IPS-NIHi11 (cell line): ENCODE data around the gene TDRD3.
A peak's percentile ranks its signal among the peaks of the same experiment; 100 is the strongest.

ENCODE experiments used
- DNase-seq: peaks from one replicate; pipeline ENCODE4 v3.0.0; 2012; ENCODE audit warnings: mixed read lengths, low spot score

The TDRD3 gene

DNA sequence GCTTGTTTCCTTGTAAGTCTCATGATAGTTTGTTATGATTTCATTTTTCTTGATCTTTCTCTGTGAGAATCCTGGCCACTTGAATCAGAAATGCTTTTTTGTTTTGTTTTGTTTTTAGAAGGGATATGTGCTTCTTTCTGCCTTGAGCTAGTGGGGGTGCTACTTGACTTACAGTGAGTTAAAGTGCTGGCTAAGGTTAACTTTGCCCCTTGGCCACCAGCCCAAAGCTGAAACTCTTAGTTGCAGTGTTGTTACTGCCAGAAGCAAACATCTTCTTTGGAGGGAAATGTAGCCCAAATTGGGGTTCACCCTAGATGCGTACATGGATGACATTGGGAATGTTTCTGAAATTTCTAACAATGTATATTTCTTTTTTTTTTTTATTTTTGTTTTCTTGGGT, 57.4 kb downstream of the TDRD3 start:
- DNase-seq, result no peak

DNA sequence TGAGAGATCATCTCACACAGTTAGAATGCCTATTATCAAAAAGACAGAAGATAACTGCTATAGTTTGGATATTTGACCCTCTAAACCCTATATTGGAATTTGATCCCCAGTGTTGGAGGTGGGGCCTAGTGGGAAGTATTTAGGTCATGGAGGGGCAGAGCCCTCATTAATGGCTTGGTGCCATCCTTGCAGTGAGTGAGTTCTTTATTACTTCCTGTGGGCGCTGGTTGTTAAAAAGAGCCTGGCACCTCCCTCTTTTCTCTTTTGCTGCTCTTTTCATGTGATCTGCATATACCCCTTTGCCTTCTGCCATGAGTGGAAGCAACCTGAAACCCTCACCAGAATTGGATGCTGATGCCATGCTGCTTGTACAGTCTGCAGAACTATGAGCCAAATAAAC, 66.8 kb downstream of the TDRD3 start:
- no peak for DNase-seq

DNA sequence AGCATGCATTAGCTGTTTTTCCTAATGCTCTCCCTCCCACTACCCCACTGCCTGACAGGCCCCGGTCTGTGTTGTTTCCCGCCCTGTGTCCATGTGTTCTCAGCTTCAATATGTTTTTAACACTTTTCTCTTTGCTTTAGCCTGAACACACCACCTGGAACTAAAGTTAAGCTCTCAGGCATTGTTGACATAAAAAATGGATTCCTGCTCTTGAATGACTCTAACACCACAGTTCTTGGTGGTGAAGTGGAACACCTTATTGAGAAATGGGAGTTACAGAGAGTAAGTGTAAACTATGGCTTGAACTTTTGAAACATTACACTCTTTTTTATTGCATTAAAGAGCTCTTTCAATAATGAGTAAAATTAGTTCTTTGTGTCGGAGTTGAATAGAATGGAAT, 70.1 kb downstream of the TDRD3 start:
- no peak for DNase-seq

DNA sequence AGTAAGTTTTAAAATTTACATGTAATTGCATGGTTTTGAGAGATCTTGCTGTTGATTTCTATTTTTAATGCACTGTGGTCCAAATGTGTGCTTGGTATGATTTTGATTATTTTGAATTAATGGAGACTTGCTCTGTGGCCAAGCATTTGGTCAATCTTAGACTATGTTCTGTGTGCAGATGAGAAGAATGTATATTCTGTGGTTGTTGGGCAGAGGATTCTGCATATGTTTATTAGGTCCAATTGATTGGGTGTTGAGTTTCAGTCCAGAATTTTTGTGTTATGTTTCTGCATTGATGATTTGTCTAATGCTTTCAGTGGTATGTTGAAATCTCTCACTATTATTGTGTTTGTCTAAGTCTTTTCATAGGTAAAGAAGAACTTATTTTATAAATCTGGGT, 82.3 kb downstream of the TDRD3 start:
- no peak for DNase-seq

DNA sequence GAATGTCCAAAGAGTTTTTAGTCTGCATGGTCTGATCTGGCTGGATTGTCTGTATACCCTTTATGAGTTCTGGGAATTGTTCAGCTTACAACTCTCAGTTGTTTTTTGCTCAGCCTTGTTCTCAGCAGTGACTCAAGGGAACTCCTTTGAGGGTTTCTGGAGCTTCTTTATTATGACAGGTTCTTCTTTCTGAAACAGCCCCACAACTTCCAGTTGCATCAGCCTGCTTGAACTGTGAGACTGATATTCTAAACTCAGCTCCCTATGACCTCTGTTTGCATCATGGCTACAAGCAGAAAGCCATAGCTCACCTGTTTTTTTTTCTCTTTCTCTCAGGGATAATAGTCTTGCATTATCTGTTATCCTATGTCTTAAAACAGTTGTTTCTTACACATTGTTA, 85.0 kb downstream of the TDRD3 start:
- no peak for DNase-seq

- DNase-seq, result no peak
Measured at GRCh38 chr13:60484865-60485264, 87.8 kb downstream of the TDRD3 start.

DNA sequence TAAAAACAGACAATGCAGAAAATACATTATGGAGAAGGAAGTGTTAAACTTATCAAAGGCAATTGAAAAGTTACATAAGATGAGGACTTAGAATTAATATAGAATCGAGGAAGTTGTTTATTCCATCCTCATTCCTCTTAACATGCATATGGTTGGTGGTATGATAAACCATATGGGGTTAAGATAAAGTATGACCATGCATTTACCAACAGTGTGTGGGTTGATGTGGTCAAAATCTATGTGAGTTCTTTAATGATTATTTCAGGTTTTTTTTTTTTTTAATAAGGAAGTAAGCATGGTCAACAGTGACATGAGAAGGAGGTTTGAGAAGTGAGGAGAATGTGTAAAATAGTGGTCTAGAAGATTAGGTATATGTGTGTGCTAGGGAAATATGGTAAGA, 94.5 kb downstream of the TDRD3 start:
- DNase-seq, result no peak

GRCh38 chr13:60492187-60492586, 95.2 kb downstream of the TDRD3 start:
- DNase-seq, result no peak

DNA sequence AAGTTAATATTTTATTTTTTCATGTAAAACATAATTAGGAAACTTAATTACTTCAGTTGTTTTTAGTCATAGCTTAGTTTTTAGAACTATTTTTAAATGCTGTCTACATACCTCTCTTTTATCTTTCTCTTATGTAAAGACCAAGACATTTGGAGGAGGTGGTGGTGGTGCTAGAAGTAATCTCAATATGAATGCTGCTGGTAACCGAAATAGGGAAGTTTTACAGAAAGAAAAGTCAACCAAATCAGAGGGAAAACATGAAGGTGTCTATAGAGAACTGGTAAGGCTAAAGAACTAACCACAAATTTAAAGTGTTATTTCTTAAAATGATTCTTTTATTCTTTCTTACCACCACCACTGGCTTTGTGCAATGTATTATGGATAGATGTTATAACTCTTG, 97.3 kb downstream of the TDRD3 start:
- no peak for DNase-seq

DNA sequence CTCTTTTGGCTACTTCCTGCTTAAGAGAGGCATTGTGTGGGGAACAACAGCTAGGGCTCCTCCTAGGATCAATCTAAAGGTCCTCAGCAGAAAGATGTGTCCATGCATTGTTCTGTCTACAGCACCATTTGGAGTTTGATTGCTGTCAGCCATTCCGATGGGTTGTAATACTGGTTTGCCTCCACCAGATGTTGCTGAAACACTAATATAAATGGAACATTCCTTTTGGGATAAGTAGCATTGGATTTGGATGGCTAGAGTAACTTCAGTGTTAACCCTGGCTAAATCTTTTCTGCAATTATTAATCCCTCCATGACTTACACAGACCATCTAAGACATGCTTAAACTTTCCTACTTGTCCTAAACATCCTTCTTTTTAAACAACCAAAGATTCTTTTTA, 104.2 kb downstream of the TDRD3 start:
- no peak for DNase-seq

DNA sequence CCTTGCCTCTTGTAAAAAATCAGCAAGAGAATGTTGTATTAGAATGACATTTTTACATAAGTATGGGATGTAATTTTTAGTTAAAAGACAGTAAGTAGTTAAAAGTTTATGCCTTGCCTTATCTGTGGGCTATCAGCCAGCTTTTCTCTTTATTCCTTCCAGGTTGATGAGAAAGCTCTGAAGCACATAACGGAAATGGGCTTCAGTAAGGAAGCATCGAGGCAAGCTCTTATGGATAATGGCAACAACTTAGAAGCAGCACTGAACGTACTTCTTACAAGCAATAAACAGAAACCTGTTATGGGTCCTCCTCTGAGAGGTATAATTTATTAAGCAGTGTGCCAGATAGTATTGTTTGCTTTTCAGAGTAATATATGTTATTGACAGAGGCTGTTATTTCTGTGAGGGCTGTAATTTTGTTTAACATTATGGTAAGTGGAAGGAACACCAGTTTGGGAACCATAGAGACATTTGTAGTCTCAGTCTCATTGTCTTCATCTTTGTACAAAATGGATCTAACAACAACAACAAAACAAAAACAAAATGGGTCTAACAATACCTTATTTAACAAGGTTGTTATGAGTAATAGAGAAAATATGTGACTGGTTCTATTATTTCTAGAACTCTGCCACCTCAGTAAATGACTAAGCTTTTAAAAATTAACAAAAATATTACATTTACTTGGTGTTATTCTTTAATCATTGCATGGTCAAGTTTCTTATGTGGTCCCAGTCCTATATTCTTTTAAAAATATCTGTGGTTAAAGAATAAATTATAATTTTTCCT, 112.8 kb downstream of the TDRD3 start:
- DNase-seq, result no peak

- no peak for DNase-seq
Measured at GRCh38 chr13:60511637-60512036, 114.6 kb downstream of the TDRD3 start.

DNA sequence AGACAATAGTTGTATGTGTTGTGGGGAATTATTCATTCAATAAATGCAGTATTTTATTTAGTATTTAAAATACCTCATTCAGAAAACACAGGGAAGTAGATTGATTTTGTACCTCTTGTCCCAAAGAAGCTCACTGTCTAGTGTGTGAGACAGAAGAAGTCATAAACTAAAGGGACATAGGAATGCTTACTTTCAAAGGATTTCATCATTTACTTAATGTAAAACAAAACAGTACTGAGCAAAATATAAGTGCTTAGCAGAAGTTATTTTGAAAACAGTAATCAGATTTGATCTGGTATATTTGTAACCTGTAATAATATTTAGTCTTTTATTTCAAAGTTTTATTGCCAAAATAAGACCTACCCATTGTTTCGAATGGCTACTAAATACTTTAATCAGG, 117.9 kb downstream of the TDRD3 start:
- no peak for DNase-seq

- no peak for DNase-seq
Measured at GRCh38 chr13:60519496-60519895, 122.5 kb downstream of the TDRD3 start.

- no peak for DNase-seq
Measured at GRCh38 chr13:60520902-60521569, 124.0 kb downstream of the TDRD3 start.

DNA sequence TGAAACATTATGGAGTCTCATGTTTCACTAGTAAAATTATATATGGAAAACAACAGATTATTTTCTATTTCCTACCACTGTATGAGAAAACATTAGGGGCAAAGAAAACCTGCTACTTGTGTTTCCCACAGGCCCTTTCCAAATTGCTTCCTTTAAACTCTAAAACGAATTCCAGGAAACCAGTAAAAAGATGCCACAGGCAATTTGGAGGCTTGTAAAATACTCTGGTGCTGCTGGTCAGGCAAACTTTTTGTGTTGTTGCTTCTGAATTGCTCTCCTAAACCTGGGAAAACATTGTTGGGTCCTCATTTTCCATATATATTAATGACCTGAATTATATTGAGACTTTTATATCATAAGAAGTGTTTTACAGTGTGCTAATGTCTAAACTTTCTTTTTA, 141.5 kb downstream of the TDRD3 start:
- no peak for DNase-seq

DNA sequence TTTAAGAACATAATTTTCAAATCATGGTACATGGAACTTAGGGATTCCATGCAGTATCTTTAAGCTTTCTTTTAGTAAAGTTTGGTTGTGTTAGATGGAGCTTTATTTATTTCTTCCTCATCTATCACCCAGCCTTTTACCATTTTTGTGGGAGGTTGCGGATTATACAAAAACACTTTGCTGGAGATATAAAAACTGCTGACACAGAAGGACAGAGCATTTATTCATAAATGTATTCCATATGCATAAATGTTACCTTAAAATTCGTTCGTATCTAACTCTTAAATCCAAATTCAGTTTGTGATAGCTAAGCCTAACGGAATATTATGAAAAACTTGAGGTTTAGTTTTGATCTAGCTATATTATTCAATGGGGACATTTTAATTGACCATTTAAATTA, 143.3 kb downstream of the TDRD3 start:
- DNase-seq, result no peak

DNA sequence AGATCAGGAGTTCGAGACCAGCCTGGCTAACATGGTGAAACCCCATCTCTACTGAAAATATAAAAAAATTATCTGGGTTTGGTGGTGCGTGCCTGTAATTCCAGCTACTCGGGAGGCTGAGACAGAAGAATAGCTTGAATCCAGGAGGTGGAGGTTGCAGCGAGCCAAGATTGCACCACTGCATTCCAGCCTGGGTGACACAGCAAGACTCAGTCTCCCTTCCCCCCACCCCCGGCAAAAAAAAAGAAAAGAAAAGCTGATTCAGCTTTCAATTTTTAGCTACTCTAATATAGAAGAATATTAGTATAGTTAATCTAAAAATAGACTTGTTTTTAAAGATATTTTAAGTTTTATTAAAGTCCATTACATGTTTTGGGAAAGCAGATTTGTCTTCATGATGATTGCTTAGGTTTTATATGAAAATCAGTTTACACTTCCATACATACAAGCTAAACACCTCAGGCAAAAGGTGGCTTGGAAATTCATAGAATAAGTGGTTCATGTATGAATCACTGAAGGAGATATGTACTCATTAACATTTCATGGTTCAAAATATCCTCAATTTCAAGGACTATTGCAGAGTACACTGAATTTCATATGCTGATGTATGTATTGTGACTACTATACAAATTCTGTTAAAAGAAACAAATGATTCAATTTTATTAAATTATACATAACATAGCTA, 165.2 kb downstream of the TDRD3 start:
- no peak for DNase-seq

- no peak for DNase-seq
Measured at GRCh38 chr13:60571571-60571970, 174.6 kb downstream of the TDRD3 start.

DNA sequence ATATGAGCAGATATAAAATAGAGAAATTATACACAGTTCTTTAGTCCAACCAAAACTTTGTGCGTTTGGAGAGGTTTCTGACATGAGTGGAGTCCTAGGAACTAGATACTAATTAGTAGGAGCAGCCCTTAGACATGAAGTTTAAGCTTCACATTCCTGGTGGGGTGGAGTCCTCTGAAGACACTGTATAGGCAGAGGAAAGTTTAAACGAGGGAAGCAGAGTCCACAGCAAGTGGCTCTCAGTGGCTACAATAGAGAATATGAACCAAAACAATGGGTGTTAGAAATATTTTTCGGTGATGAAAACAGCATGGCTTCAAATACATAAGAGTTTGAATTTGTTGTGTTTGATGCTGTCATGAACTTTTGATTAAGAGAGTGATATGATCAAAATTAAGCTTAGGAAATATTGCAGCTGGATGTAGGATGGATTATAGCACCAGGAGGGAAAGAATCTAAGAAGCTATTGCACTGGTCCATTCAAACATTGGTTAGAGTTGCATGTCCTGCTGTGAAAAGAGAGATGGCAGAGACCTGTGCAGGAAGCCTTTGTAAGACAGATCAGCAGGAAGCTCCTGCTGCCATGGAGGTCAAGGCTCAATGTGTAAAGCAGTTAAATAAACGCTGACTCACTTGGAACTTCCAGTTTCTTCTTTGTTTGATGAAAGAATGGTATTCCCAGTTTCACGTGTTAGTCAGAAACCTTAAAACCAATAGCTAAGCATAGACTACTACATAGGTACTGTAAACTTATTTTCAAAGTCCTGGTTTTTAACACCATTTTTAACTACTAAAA, 175.2 kb downstream of the TDRD3 start:
- DNase-seq, result peak; percentile 54

DNA sequence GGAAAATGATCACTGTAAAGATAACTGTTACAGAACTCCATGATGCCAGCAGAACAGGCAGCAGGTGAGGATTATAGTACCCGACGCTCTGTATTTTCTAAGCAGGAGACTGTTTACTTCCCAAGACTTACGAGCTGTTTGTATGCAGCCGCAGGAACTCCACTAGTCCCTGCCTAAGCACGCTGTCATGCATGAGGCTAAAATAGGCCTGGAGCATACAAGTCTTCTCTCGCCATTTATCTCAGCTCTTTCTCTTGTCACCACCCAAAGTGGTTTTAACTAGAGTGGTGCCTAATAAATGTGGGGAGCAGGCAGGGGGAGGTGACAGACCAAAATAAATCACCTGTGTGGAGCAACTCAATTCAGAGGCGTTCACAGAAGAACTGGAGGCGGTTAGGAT, 175.8 kb downstream of the TDRD3 start:
- DNase-seq, result no peak

DNA sequence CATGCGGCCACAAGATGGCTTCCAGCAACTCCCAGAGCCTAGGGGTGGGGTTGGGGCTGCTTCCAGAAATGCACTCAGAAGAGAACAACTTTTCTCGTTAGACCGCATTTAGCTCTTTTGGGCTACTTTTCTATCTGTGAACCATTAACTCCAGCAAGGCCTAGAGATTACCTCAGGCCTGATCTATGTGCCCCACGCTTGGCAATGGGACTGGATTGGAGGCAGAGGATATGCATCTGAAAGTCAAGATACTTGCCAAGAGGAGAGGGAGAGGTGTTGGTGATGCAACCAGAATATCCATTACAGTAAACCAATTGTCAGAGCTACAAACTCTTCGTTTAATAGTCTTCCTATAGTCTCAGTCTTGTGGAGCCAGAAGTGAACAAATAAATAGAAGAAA, 177.7 kb downstream of the TDRD3 start:
- DNase-seq, result no peak

DNA sequence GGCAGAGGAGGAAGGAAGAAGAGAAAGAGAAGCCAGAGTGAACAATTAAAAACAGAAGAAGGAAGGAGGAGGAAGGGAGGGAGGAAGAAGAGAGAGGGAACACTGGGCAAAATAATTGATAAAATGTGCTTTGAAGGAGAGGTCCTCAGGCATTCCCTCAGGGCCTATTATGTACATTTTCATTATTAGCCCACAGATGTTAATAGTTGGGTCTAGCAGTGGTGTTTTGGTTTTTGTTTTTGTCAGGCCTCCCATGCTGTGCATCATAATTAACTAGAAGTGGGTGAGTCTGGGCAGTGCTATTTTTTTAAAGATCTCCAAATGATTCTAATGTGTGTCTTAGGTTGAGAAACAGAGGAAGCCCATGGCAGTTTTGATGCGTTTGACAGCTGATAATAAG, 178.1 kb downstream of the TDRD3 start:
- DNase-seq, result no peak
